ENCODE measurements around the gene PCNX4.

The PCNX4 gene

DNA sequence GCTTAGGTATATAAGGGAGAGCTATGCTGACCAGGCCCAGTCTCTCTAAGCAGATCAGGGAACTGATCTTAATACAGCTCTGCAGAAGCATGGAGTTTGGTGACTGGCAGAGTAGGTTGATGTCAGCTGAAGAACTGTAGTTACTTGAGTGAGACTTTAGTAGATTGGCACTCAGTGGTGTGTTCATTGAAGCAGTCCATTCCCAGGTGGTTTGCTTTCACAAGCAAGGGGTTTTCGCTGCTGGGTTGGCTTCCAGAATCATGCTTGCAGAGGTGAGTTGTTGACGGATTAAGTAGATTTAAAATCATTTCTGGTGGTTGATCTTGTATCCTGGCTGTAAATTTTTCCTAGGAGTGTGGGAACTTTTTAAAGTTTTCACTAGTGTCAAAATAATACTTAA, 80.0 kb downstream of the PCNX4 start:
- no peak for DNase-seq (ENCODE audit: extremely low read depth, low read depth)

DNA sequence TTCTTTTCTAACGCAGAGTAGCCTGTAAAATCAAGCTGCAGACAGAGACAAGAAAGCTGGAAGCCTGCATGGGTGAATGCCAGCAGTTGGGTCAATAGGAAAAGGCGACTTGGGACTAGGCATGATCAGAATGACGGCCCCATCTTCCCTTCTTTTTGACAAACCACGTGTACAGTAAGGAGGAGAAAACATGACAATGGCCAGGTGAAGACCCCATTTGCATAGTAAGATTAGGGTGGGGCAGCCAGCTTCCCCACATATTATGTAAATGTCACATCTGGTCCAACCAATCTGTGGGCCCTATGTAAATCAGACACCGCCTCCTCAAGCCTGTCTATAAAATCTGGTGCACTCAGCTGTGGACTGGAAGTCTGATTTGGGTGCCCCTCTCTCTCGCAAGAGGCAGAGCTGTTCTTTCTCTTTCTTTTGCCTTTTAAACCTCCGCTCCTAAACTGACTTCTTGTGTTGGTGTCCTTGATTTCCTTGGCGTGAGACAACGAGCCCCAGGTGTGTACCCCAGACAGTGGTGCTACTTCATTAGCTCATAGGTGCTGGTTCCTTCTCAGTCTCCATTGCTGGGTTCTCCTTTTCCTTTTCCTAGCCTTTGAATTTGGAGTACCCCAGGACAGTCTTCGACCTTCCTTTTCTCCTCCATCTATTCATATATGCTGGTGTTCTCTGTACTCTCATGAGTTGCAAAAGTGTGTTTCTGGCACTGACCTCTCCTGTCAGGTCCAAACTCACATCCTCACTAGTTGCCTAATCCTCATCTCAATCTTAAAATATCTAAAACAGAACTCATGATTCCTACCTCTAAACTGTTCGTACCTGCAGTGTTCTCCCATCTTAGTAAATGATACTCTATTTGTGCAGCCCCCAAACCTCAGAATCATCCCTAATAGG, 82.9 kb downstream of the PCNX4 start:
- TF ChIP-seq CTCF (IDR thresholded peaks at IDR 0.05; ENCODE audit: low read depth, low read length): no peak
- no peak for DNase-seq (ENCODE audit: extremely low read depth, low read depth)

More for the DNA sequence above, 80.0 kb downstream of the PCNX4 start:
- no peak for TF ChIP-seq CTCF (IDR thresholded peaks at IDR 0.05; ENCODE audit: low read depth, low read length)

DNA sequence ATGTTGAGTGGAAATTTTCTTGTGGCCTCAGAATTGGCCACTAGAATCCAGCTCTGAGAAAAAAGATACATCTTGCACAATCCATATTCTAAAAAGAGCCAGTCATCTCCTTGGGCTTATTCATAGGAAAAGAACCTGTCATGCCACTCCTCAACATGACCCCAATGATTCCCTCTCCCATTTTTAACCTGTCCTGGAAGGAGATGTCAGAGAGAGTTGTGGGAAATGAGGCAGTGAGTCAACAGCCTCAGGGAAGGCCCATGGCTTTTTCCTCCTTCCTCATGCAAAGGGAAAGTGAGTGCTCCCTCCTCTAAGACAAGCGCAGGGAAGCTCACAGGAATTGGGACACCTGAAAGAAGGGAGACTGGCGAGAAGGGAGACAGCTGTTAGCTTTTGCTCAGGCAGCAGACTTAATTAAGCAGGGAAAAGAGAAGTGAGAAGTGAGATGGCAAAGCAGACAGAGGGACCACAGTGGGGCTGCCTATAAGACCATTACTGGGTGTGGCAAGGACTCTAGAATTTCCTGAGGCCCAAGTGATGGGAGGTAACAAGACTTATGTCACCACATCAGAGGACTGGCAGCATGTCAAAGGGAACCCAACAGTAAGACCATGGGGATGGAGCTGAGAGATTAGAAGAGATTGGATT, 83.7 kb downstream of the PCNX4 start:
- no peak for TF ChIP-seq CTCF (IDR thresholded peaks at IDR 0.05; ENCODE audit: low read depth, low read length)
- no peak for DNase-seq (ENCODE audit: extremely low read depth, low read depth)

DNA sequence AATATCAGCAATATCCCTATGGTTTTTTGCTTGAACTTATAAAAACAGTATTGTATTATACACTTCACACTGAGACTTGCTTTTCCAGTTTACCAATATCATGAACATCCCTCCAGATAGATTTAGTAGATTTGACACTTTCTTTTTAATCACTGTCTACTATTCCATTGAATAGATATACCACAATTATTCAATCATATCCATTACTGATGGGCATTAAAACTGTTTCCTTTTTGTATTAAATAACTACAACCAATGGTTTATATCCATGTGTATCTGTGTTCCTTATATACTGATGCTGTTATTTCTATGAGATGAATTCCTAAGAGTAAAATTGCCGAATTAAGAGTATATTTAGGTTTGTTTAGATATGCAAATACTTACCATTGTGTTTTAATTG, 86.4 kb downstream of the PCNX4 start:
- no peak for DNase-seq (ENCODE audit: extremely low read depth, low read depth)
- no peak for TF ChIP-seq CTCF (IDR thresholded peaks at IDR 0.05; ENCODE audit: low read depth, low read length)

- no peak for TF ChIP-seq CTCF (IDR thresholded peaks at IDR 0.05; ENCODE audit: low read depth, low read length)
- no peak for DNase-seq (ENCODE audit: extremely low read depth, low read depth)
Observed at GRCh38 chr14:60178820-60179219, 87.1 kb downstream of the PCNX4 start.

DNA sequence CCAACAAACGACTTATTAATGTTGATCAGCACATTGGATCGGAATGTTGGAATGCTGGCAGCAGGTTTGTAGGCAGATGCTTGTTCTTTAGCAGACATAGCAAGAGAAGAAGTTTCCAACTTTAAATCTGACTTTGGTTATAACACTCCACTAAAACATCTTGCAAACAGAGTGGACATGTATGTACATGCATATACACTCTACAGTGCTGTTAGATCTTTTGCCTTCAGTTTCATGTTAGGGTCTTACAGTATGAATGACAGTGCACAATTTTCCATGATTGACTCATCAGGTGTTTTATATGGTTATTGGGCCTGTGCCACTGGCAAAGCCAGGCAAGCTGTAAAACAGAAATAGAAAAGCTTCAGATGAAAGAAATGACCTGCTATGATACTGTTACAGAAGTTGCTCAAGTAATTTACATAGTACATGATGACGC, 87.7 kb downstream of the PCNX4 start:
- DNase-seq (ENCODE audit: extremely low read depth, low read depth): no peak
- TF ChIP-seq CTCF (IDR thresholded peaks at IDR 0.05; ENCODE audit: low read depth, low read length): no peak

DNA sequence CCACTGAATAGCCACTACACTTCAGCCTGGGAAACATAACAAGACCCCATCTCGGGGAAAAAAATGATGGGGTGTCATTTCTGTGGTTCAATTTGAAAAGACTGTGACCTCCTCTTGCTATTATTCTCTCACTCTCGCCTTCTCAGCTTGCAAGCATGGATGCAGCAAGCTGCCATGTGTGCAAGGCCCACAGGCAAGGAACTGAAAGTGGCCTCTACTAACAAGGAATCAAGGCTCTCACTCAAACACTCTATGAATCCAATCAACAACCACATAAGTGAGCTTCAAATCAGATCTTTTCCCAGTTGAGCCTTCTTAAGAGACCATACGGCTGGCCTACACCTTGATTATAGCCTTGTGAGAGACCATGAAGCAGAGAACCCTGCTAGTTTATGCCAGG, 91.4 kb downstream of the PCNX4 start:
- no peak for TF ChIP-seq CTCF (IDR thresholded peaks at IDR 0.05; ENCODE audit: low read depth, low read length)
- DNase-seq (ENCODE audit: extremely low read depth, low read depth): no peak

Data from AG09319 (cell line).